Esophagus muscularis mucosa (tissue), 4 donors: ENCODE data around the gene GALNTL6. TPM values are rescaled to one million over a fixed set of nuclear protein-coding genes. Genes with fewer than 3 reads are reported as not detected.

Experiments
- DNase-seq: peaks from one replicate; pipeline ENCODE4 v3.0.0-alpha.2; 2017; ENCODE audit errors: extremely low spot score
- H3K27ac ChIP-seq, 4 donors: fragments of 200-600 bp; sonication (generic); replicated peaks in 1 of 4; 1 replicate in 3 of 4; 2 replicates in 1 of 4; pipeline ENCODE4 v1.5.1; 2016 to 2019; ENCODE audit warnings: mild to moderate bottlenecking in 1 of 4
- H3K27me3 ChIP-seq, 4 donors: fragments of 200-600 bp; sonication (generic); one replicate each; pipeline versions ENCODE4 v1.5.1 to v1.6.0; 2016 to 2019
- H3K36me3 ChIP-seq, 4 donors: fragments of 200-600 bp; sonication (generic); one replicate each; pipeline ENCODE4 v1.5.1; 2016 to 2019
- H3K4me1 ChIP-seq, 4 donors: fragments of 200-600 bp; sonication (generic); one replicate each; pipeline ENCODE4 v1.5.1; 2016 to 2019
- H3K4me3 ChIP-seq, 4 donors: fragments of 200-600 bp; sonication (generic); 1 replicate in 2 of 4; 2 replicates in 2 of 4; pipeline ENCODE4 v1.5.1; 2016 to 2019; ENCODE audit warnings: mild to moderate bottlenecking in 4 of 4, moderate library complexity in 1 of 4
- H3K9me3 ChIP-seq, 4 donors: fragments of 200-600 bp; sonication (generic); 1 replicate in 3 of 4; 2 replicates in 1 of 4; pipeline ENCODE4 v1.5.1; 2016 to 2019
- CTCF ChIP-seq, 3 experiments: fragments of 200-600 bp in 2 of 3; fragments of 450-650 bp in 1 of 3; sonication (generic) in 2 of 3; IDR thresholded peaks; one replicate each; pipeline ENCODE4 v1.5.1; 2017 to 2019; ENCODE audit warnings: antibody characterized with exemption in 3 of 3, mild to moderate bottlenecking in 2 of 3, moderate library complexity in 1 of 3
- EP300 ChIP-seq: sonication (generic); formaldehyde crosslinking; IDR thresholded peaks from one replicate; pipeline ENCODE4 v1.6.1; 2017; ENCODE audit warnings: antibody characterized with exemption
- POLR2A ChIP-seq: fragments of 450-650 bp; IDR thresholded peaks from one replicate; pipeline ENCODE4 v1.6.1; 2017; ENCODE audit warnings: antibody characterized with exemption, moderate library complexity, mild to moderate bottlenecking, low read depth
- POLR2AphosphoS5 ChIP-seq, 2 donors: sonication (generic); formaldehyde crosslinking; IDR thresholded peaks; one replicate each; pipeline ENCODE4 v1.6.1; 2017; ENCODE audit warnings: antibody characterized with exemption in 2 of 2
- WGBS: methylation state at CpG from one replicate; pipeline ENCODE4 v1.1.5; 2018; 5-methylcytosine and 5-hydroxymethylcytosine counted together
- intact Hi-C: fragments of 100-400 bp; cut with DNase I; formaldehyde crosslinking; loops from one replicate; pipeline ENCODE4 v1.15.1; 2023
- total RNA-seq, 4 donors: library from RNA; depleted of rRNA; stranded (reverse); fragments of >200 nt; gene quantifications; one replicate each; pipeline versions ENCODE4 v1.1.0 to v1.2.1, GENCODE V29; 2016

GALNTL6 gene
- total RNA-seq, 4 donors from 2014 or later = 0.33 to 0.42 TPM; not detected in 2

- WGBS = 94% methylated on average over 1 of the region's 1 CpG
- no peak for TF ChIP-seq CTCF (IDR thresholded peaks at IDR 0.05)
- no peaks in the 10 kb centered on the region for H3K9me3 ChIP-seq
- H3K4me3 ChIP-seq = no peak overlapping the region
- intact Hi-C loops = no loop called here
- H3K27me3 ChIP-seq = no peaks in the 10 kb centered on the region
- H3K27ac ChIP-seq = no peak overlapping the region
- no peaks in the 10 kb centered on the region for H3K4me1 ChIP-seq
- H3K36me3 ChIP-seq = no peaks in the 10 kb centered on the region
- no peak for DNase-seq
Measured at GRCh38 chr4:172938870-172939269, 1125.7 kb downstream of the GALNTL6 start.

- TF ChIP-seq EP300 (no peak), POLR2A (no peak), POLR2AphosphoS5 (IDR thresholded peaks at IDR 0.05) (no peak)
- H3K4me1 ChIP-seq = no peaks in the 10 kb centered on the region
- H3K4me3 ChIP-seq = no peak overlapping the region
- intact Hi-C loops = no loop called here
- H3K9me3 ChIP-seq = no peaks in the 10 kb centered on the region
- WGBS = 75% methylated on average over 3 of the region's 3 CpGs
- H3K27ac ChIP-seq = no peak overlapping the region
- no peaks in the 10 kb centered on the region for H3K27me3 ChIP-seq
- H3K36me3 ChIP-seq = no peaks in the 10 kb centered on the region
- DNase-seq = no peak
Measured at GRCh38 chr4:172942840-172943239, 1129.6 kb downstream of the GALNTL6 start.

GRCh38 chr4:172945611-172946010 lies 1132.4 kb downstream of the GALNTL6 start:
- TF ChIP-seq CTCF (IDR thresholded peaks at IDR 0.05) (no peak), POLR2AphosphoS5 (IDR thresholded peaks at IDR 0.05) (no peak), EP300 (no peak), POLR2A (no peak)
- intact Hi-C loops = no loop called here
- no peak overlapping the region for H3K4me3 ChIP-seq
- no peaks in the 10 kb centered on the region for H3K27me3 ChIP-seq
- no peaks in the 10 kb centered on the region for H3K4me1 ChIP-seq
- no peaks in the 10 kb centered on the region for H3K36me3 ChIP-seq
- H3K27ac ChIP-seq = no peak overlapping the region
- no peaks in the 10 kb centered on the region for H3K9me3 ChIP-seq
- no peak for DNase-seq

- H3K4me1 ChIP-seq = no peaks in the 10 kb centered on the region
- TF ChIP-seq POLR2AphosphoS5 (IDR thresholded peaks at IDR 0.05) (no peak), CTCF (IDR thresholded peaks at IDR 0.05) (no peak), EP300 (no peak), POLR2A (no peak)
- no peak overlapping the region for H3K4me3 ChIP-seq
- H3K36me3 ChIP-seq = no peaks in the 10 kb centered on the region
- H3K27me3 ChIP-seq = no peaks in the 10 kb centered on the region
- H3K9me3 ChIP-seq = no peaks in the 10 kb centered on the region
- no peak overlapping the region for H3K27ac ChIP-seq
- WGBS = 91% methylated on average over 1 of the region's 1 CpG
- intact Hi-C loops = no loop called here
- no peak for DNase-seq
Measured at GRCh38 chr4:172946503-172946902, 1133.3 kb downstream of the GALNTL6 start.

GRCh38 chr4:172947594-172947993 lies 1134.4 kb downstream of the GALNTL6 start:
- no peak for TF ChIP-seq EP300
- TF ChIP-seq CTCF (IDR thresholded peaks at IDR 0.05) = no peak
- no peak for TF ChIP-seq POLR2A
- no peak for TF ChIP-seq POLR2AphosphoS5 (IDR thresholded peaks at IDR 0.05)
- Histone ChIP-seq H3K4me1 (no peaks in the 10 kb centered on the region), H3K9me3 (no peaks in the 10 kb centered on the region), H3K27me3 (no peaks in the 10 kb centered on the region), H3K36me3 (no peaks in the 10 kb centered on the region), H3K27ac (no peak overlapping the region), H3K4me3 (no peak overlapping the region)
- 72% methylated on average over 3 of the region's 3 CpGs for WGBS
- no peak for DNase-seq
- intact Hi-C loops = no loop called here
